GM23338 (cell line): ENCODE data around the gene BDKRB1. TPM values are rescaled to one million over a fixed set of nuclear protein-coding genes. Genes with fewer than 3 reads are reported as not detected.

Source experiments
- ATAC-seq: fragments of 200-7000 bp; cut with Tn5 transposase; 3 replicates; pipeline ENCODE4 v1.9.1; 2020
- DNase-seq: peaks from one replicate; pipeline ENCODE4 v3.0.0-alpha.2; 2015; ENCODE audit warnings: low spot score
- H2AFZ ChIP-seq: fragments of 200-600 bp; sonication (generic); 2 replicates; pipeline ENCODE4 v1.8.0; 2016; ENCODE audit warnings: antibody characterized with exemption, mild to moderate bottlenecking, moderate library complexity
- H3F3A ChIP-seq: fragments of 200-600 bp; sonication (generic); replicated peaks from 2 replicates; pipeline ENCODE4 v1.8.0; 2017; ENCODE audit warnings: antibody characterized with exemption, mixed run types, low read depth
- H3K27ac ChIP-seq: fragments of 200-600 bp; sonication (generic); 2 replicates; pipeline ENCODE4 v1.6.1; 2016; ENCODE audit warnings: low read depth
- H3K27me3 ChIP-seq: fragments of 200-600 bp; sonication (generic); 2 replicates; pipeline ENCODE4 v1.8.0; 2016; ENCODE audit warnings: mild to moderate bottlenecking, mixed run types, moderate library complexity; ENCODE audit not compliant: insufficient read depth
- H3K36me3 ChIP-seq: fragments of 200-600 bp; sonication (generic); 2 replicates; pipeline ENCODE4 v1.8.0; 2016; ENCODE audit warnings: mild to moderate bottlenecking; ENCODE audit not compliant: insufficient read depth
- H3K4me1 ChIP-seq: fragments of 200-600 bp; sonication (generic); 2 replicates; pipeline ENCODE4 v1.8.0; 2016; ENCODE audit warnings: mild to moderate bottlenecking, moderate library complexity; ENCODE audit not compliant: insufficient read depth
- H3K4me2 ChIP-seq: fragments of 200-600 bp; sonication (generic); 2 replicates; pipeline ENCODE4 v1.7.1; 2017; ENCODE audit warnings: mixed run types
- H3K4me3 ChIP-seq: fragments of 200-600 bp; sonication (generic); 2 replicates; pipeline ENCODE4 v1.6.1; 2016; ENCODE audit warnings: mixed run types
- H3K79me2 ChIP-seq: fragments of 200-600 bp; sonication (generic); replicated peaks from 2 replicates; pipeline ENCODE4 v1.8.0; 2017; ENCODE audit warnings: mild to moderate bottlenecking; ENCODE audit not compliant: insufficient read depth
- H3K9me2 ChIP-seq: fragments of 200-600 bp; sonication (generic); 2 replicates; pipeline ENCODE4 v1.8.0; 2017; ENCODE audit not compliant: insufficient read depth
- H4K20me1 ChIP-seq: fragments of 200-600 bp; sonication (generic); replicated peaks from 2 replicates; pipeline ENCODE4 v1.8.0; 2017; ENCODE audit warnings: mild to moderate bottlenecking; ENCODE audit not compliant: insufficient read depth
- H3K27ac Mint-ChIP-seq: 2 replicates; pipeline ENCODE4 v1.8.0; 2020; ENCODE audit warnings: inconsistent platforms, mild to moderate bottlenecking, moderate library complexity, mixed read lengths
- H3K27me3 Mint-ChIP-seq: 3 replicates; pipeline ENCODE4 v1.8.0; 2022; ENCODE audit warnings: low read depth, mild to moderate bottlenecking, moderate library complexity, mixed read lengths, inconsistent platforms; ENCODE audit not compliant: insufficient read depth, poor library complexity
- H3K36me3 Mint-ChIP-seq: 3 replicates; pipeline ENCODE4 v1.8.0; 2021; ENCODE audit warnings: low read depth, mild to moderate bottlenecking, inconsistent platforms, moderate library complexity, mixed read lengths
- H3K4me1 Mint-ChIP-seq: 3 replicates; pipeline ENCODE4 v1.8.0; 2020; ENCODE audit warnings: mild to moderate bottlenecking, inconsistent platforms, mixed read lengths
- H3K4me3 Mint-ChIP-seq: 3 replicates; pipeline ENCODE4 v1.8.0; 2021; ENCODE audit warnings: moderate library complexity, mild to moderate bottlenecking, inconsistent platforms, mixed read lengths
- H3K9me3 Mint-ChIP-seq: 3 replicates; pipeline ENCODE4 v1.8.0; 2020; ENCODE audit warnings: moderate library complexity, mild to moderate bottlenecking, inconsistent platforms, mixed read lengths
- CREB1 ChIP-seq: fragments of 250-450 bp; sonication (Bioruptor Pico); IDR thresholded peaks from 2 replicates; pipeline ENCODE4 v1.5.0; 2020; ENCODE audit warnings: low read depth, mild to moderate bottlenecking, moderate library complexity
- CTCF ChIP-seq, 2 experiments: fragments of 200-600 bp in 1 of 2; sonication (generic) in 1 of 2; conservative IDR thresholded peaks; 2 replicates each; pipeline versions ENCODE4 v1.5.1 to v1.6.1; 2016 to 2017; ENCODE audit warnings: antibody characterized with exemption in 2 of 2, low read depth in 2 of 2, mild to moderate bottlenecking in 2 of 2, moderate library complexity in 1 of 2
- EZH2phosphoT487 ChIP-seq: fragments of 200-600 bp; sonication (generic); IDR thresholded peaks from one replicate; pipeline ENCODE4 v1.8.1; 2018; ENCODE audit warnings: antibody characterized with exemption; ENCODE audit not compliant: unreplicated experiment
- JUNB ChIP-seq: IDR thresholded peaks from one replicate; pipeline ENCODE4 v1.6.1; 2016; ENCODE audit warnings: antibody characterized with exemption; ENCODE audit not compliant: unreplicated experiment
- NANOG ChIP-seq: IDR thresholded peaks from 2 replicates; pipeline ENCODE4 v1.6.1; 2016; ENCODE audit warnings: antibody characterized with exemption, borderline replicate concordance
- POLR2AphosphoS5 ChIP-seq: IDR thresholded peaks from 2 replicates; pipeline ENCODE4 v1.6.1; 2016; ENCODE audit warnings: antibody characterized with exemption, low read depth
- REST ChIP-seq: IDR thresholded peaks from one replicate; pipeline ENCODE4 v1.6.1; 2018; ENCODE audit warnings: antibody characterized with exemption; ENCODE audit not compliant: unreplicated experiment
- STAT1 ChIP-seq: IDR thresholded peaks from one replicate; pipeline ENCODE4 v1.6.1; 2016; ENCODE audit warnings: antibody characterized with exemption; ENCODE audit not compliant: unreplicated experiment
- ZNF114 ChIP-seq: fragments of 250-450 bp; sonication (Bioruptor Pico); IDR thresholded peaks from 2 replicates; pipeline ENCODE4 v1.5.0; 2020; ENCODE audit warnings: mild to moderate bottlenecking, moderate library complexity
- ZNF331 ChIP-seq: fragments of 250-450 bp; sonication (Bioruptor Pico); IDR thresholded peaks from 2 replicates; pipeline ENCODE4 v1.5.0; 2020; ENCODE audit warnings: low read depth, mild to moderate bottlenecking, moderate library complexity
- ZNF462 ChIP-seq: fragments of 250-450 bp; sonication (Bioruptor Pico); IDR thresholded peaks from 2 replicates; pipeline ENCODE4 v1.5.0; 2020; ENCODE audit warnings: mild to moderate bottlenecking, moderate library complexity
- polyA plus RNA-seq: library from polyadenylated mRNA; unstranded; fragments of >200 nt; fragmentation: Nextera tagmentation; extraction: Ambion mirVana; gene quantifications from 2 replicates; pipeline ENCODE4 v1.2.1, GENCODE V29; 2016
- total RNA-seq: library from RNA; depleted of rRNA; stranded (reverse); fragments of >200 nt; shearing (Covaris generic); gene quantifications from 2 replicates; pipeline ENCODE4 v1.2.3, GENCODE V29; 2014

Gene BDKRB1
- total and polyA plus RNA-seq, 2 experiments from 2014 or later: not detected

- DNase-seq: no peak
- H3K9me3 Mint-ChIP-seq: no peaks in the 10 kb centered on the region
- peaks cover 11% of the 10 kb centered on the region; the same call in 2 of the 3 replicates for H3K4me1 Mint-ChIP-seq
- no peaks in the 10 kb centered on the region for H3K9me2 ChIP-seq
- no peak overlapping the region; the same call in 1 of the 2 replicates for H3K27ac Mint-ChIP-seq
- H3K27ac ChIP-seq: no peak overlapping the region
- H3K4me3 ChIP-seq: no peak overlapping the region
- no peaks in the 10 kb centered on the region for H3K27me3 ChIP-seq
- no peak for ATAC-seq
- TF ChIP-seq CTCF (conservative IDR thresholded peaks at IDR 0.05; ENCODE audit: low read depth in 2 of 2) (no peak), EZH2phosphoT487 (no peak), ZNF114 (no peak)
- no peaks in the 10 kb centered on the region for H3K79me2 ChIP-seq
- peaks cover 4% of the 10 kb centered on the region for H3K27me3 Mint-ChIP-seq
- H3K4me1 ChIP-seq: peaks cover 4% of the 10 kb centered on the region; the same call in 1 of the 2 replicates
- peaks cover 11% of the 10 kb centered on the region; the same call in 2 of the 3 replicates for H3K36me3 Mint-ChIP-seq
- H3K36me3 ChIP-seq: peaks cover under 1% of the 10 kb centered on the region; the same call in 1 of the 2 replicates
- H2AFZ ChIP-seq: no peak overlapping the region
- H3K4me2 ChIP-seq: no peak overlapping the region
- no peaks in the 10 kb centered on the region for H3F3A ChIP-seq
- no peaks in the 10 kb centered on the region for H4K20me1 ChIP-seq
- no peak overlapping the region for H3K4me3 Mint-ChIP-seq
These were observed 29.7 kb downstream of the BDKRB1 start for GRCh38 chr14:96285667-96286066.

GRCh38 chr14:96286251-96286650, 30.2 kb downstream of the BDKRB1 start:
- Histone ChIP-seq H3K36me3 (peaks cover 3% of the 10 kb centered on the region; the same call in 1 of the 2 replicates), H3K4me1 (peaks cover 4% of the 10 kb centered on the region; the same call in 1 of the 2 replicates), H3K79me2 (no peaks in the 10 kb centered on the region), H3K9me2 (no peaks in the 10 kb centered on the region), H3K4me2 (no peak overlapping the region), H4K20me1 (no peaks in the 10 kb centered on the region), H3F3A (no peaks in the 10 kb centered on the region), H3K4me3 (no peak overlapping the region), H2AFZ (no peak overlapping the region), H3K27ac (no peak overlapping the region), H3K27me3 (no peaks in the 10 kb centered on the region)
- no peak for ATAC-seq
- Mint-ChIP-seq H3K36me3 (peaks cover 11% of the 10 kb centered on the region), H3K27ac (no peak overlapping the region), H3K27me3 (peaks cover 4% of the 10 kb centered on the region), H3K9me3 (no peaks in the 10 kb centered on the region), H3K4me1 (peaks cover 11% of the 10 kb centered on the region; the same call in 2 of the 3 replicates), H3K4me3 (no peak overlapping the region)
- no peak for DNase-seq
- TF ChIP-seq ZNF114 (no peak), STAT1 (no peak), ZNF462 (no peak), ZNF331 (CRISPR knock-in tag) (no peak), POLR2AphosphoS5 (no peak), JUNB (no peak), EZH2phosphoT487 (no peak), NANOG (no peak), CREB1 (CRISPR knock-in tag) (no peak), REST (no peak)
